NCI-H1417 (cell line): ENCODE results near the gene ELP6.
"Not testable (repeated sequence)": the region's sequence is repeated elsewhere in the genome, so short reads cannot be mapped to it uniquely, and the experiment has no call there.

Source experiments
- DNase-seq, 3 experiments: peaks; one replicate each; lab custom pipeline; 2025; lab: John Stamatoyannopoulos, UW

Gene ELP6

GRCh38 chr3:47464588-47464987 is 48.9 kb downstream of the ELP6 start:
- DNase-seq = no peak

- DNase-seq = not testable (repeated sequence)
These were observed 53.9 kb downstream of the ELP6 start for GRCh38 chr3:47459534-47460085.

- DNase-seq = no peak
These were observed 56.5 kb downstream of the ELP6 start for GRCh38 chr3:47456984-47457383.

- no peak for DNase-seq
These were observed 57.6 kb downstream of the ELP6 start for GRCh38 chr3:47455806-47456452.

GRCh38 chr3:47452453-47453215 is 60.9 kb downstream of the ELP6 start:
- DNase-seq = no peak
